ENCODE results near the gene TCERG1L. TPM values are rescaled to one million over a fixed set of nuclear protein-coding genes. Genes with fewer than 3 reads are reported as not detected.
"Not testable (repeated sequence)": the region's sequence is repeated elsewhere in the genome, so short reads cannot be mapped to it uniquely, and the experiment has no call there.

The TCERG1L gene
- total RNA-seq, 1 donor from 2014 or later = not detected

- intact Hi-C loops (cut with DNase I) = no loop called here
- no peak for DNase-seq (ENCODE audit: extremely low spot score in 2 of 2)
Observed at GRCh38 chr10:131323880-131324279, 12.4 kb upstream of the TCERG1L start.

GRCh38 chr10:131323025-131323424 is 11.5 kb upstream of the TCERG1L start:
- Histone ChIP-seq H3K9me3 (no peaks in the 10 kb centered on the region), H3K27me3 (no peaks in the 10 kb centered on the region), H3K4me3 (no peak overlapping the region), H3K4me1 (no peaks in the 10 kb centered on the region), H3K36me3 (no peaks in the 10 kb centered on the region), H3K27ac (no peak overlapping the region)
- intact Hi-C loops (cut with DNase I) = no loop called here
- no peak for DNase-seq (ENCODE audit: extremely low spot score in 2 of 2)
- TF ChIP-seq CTCF (IDR thresholded peaks at IDR 0.05) (no peak), POLR2AphosphoS5 (IDR thresholded peaks at IDR 0.05; ENCODE audit: insufficient read depth in 1 of 2, low read depth in 1 of 2) (no peak), POLR2A (IDR thresholded peaks at IDR 0.05) (no peak)

More at GRCh38 chr10:131323880-131324279, 12.4 kb upstream of the TCERG1L start:
- no peaks in the 10 kb centered on the region for H3K36me3 ChIP-seq
- no peaks in the 10 kb centered on the region for H3K9me3 ChIP-seq
- H3K4me1 ChIP-seq = no peaks in the 10 kb centered on the region
- H3K27me3 ChIP-seq = no peaks in the 10 kb centered on the region
- H3K4me3 ChIP-seq = no peak overlapping the region
- TF ChIP-seq POLR2AphosphoS5 (IDR thresholded peaks at IDR 0.05; ENCODE audit: insufficient read depth in 1 of 2, low read depth in 1 of 2) (no peak), POLR2A (IDR thresholded peaks at IDR 0.05) (no peak), CTCF (IDR thresholded peaks at IDR 0.05) (no peak)
- H3K27ac ChIP-seq = no peak overlapping the region

GRCh38 chr10:131322575-131322974 is 11.1 kb upstream of the TCERG1L start:
- intact Hi-C loops (cut with DNase I) = not testable (repeated sequence)

DNA sequence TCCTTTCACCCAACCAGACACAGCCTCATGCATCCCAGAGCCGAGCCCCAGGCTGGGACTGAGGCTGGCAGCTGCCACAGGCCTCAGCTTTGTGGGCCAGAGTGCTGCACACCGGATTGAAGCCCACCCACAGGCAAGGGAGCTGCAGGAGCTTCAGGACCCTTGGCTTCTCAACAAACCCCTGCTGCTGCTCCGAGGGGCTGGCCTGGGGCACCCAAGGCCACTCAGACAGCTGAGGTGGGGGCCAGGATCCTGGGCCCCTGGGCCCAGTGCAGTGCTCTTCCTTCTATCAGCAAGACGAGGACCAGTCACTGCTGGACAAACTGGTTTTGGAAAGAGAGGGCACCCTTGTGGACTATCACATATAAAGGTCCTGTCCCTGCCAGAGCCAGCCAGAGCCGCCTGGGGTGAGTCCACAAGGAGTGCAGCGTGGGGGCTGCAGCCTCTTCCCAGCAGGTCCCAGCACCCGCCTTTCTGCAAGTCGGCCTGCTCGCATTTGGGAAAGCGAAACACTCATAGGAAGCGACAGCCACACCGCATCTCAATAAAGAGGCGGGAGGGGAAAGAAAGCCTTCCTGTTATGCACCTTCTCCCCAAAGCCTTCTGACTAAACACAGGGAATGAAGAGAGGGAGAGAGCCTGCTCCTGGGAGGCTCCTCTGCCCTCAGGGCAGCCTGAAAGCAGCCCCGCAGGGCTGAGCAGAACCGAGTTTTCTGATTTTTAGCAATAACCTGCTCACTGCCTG is 9.5 kb upstream of the TCERG1L start:
- no peak for DNase-seq (ENCODE audit: extremely low spot score in 2 of 2)
- intact Hi-C loops (cut with DNase I) = no loop called here
- H3K27ac ChIP-seq = no peak overlapping the region
- no peak overlapping the region for H3K4me3 ChIP-seq
- no peaks in the 10 kb centered on the region for H3K36me3 ChIP-seq
- H3K27me3 ChIP-seq = no peaks in the 10 kb centered on the region
- no peaks in the 10 kb centered on the region for H3K9me3 ChIP-seq
- no peaks in the 10 kb centered on the region for H3K4me1 ChIP-seq
- TF ChIP-seq CTCF (IDR thresholded peaks at IDR 0.05) (no peak), POLR2A (IDR thresholded peaks at IDR 0.05) (no peak), POLR2AphosphoS5 (IDR thresholded peaks at IDR 0.05; ENCODE audit: insufficient read depth in 1 of 2, low read depth in 1 of 2) (no peak)

More at GRCh38 chr10:131322575-131322974, 11.1 kb upstream of the TCERG1L start:
- not testable (repeated sequence) for DNase-seq (ENCODE audit: extremely low spot score in 2 of 2); H3K36me3 ChIP-seq; H3K27ac ChIP-seq; H3K27me3 ChIP-seq; H3K4me3 ChIP-seq; H3K9me3 ChIP-seq; H3K4me1 ChIP-seq

DNA sequence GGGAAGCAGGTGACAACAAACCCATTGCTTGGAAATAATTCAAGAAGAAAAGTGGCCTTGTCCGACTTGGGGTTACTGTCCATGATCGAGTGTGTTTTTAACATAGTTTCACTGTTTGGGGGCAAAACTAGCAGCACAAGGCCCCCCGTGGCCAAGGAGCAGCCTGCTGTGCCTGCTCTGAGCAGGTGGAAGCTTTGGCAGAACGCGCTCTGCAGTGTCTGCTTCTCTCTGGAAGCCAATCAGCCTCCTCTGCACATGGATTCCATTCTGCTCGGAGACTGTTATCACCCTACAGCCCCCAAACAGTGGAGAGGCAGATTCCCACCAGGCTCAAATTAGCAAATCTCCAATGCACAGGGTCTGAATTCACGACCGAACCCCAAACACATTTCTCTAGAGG is 7.3 kb upstream of the TCERG1L start:
- H3K36me3 ChIP-seq = no peaks in the 10 kb centered on the region
- H3K27ac ChIP-seq = no peak overlapping the region
- H3K27me3 ChIP-seq = no peaks in the 10 kb centered on the region
- no peak for TF ChIP-seq POLR2AphosphoS5 (IDR thresholded peaks at IDR 0.05; ENCODE audit: insufficient read depth in 1 of 2, low read depth in 1 of 2)
- TF ChIP-seq CTCF (IDR thresholded peaks at IDR 0.05) = no peak
- TF ChIP-seq POLR2A (IDR thresholded peaks at IDR 0.05) = no peak
- intact Hi-C loops (cut with DNase I) = no loop called here
- H3K4me3 ChIP-seq = no peak overlapping the region
- no peak for DNase-seq (ENCODE audit: extremely low spot score in 2 of 2)
- no peaks in the 10 kb centered on the region for H3K4me1 ChIP-seq
- no peaks in the 10 kb centered on the region for H3K9me3 ChIP-seq
